Embryonic facial prominence (tissue), 1 donor: Measurements from ENCODE around the gene UBE2I.
"Not testable (repeated sequence)": the region's sequence is repeated elsewhere in the genome, so short reads cannot be mapped to it uniquely, and the experiment has no call there.

Experiments
- DNase-seq: peaks from one replicate; pipeline ENCODE4 v3.0.0-alpha.2; 2016; ENCODE audit errors: extremely low spot score

UBE2I gene

GRCh38 chr16:1314399-1315068 lies 5.1 kb downstream of the UBE2I start:
- DNase-seq: no peak

GRCh38 chr16:1315081-1316032 lies 5.9 kb downstream of the UBE2I start:
- no peak for DNase-seq

GRCh38 chr16:1316033-1316405 lies 6.6 kb downstream of the UBE2I start:
- DNase-seq: no peak

GRCh38 chr16:1317479-1318267 lies 8.2 kb downstream of the UBE2I start:
- DNase-seq: no peak

- DNase-seq: no peak
Measured at GRCh38 chr16:1318268-1318545, 8.8 kb downstream of the UBE2I start.

- DNase-seq: no peak
Measured at GRCh38 chr16:1319041-1319440, 9.6 kb downstream of the UBE2I start.

- DNase-seq: no peak
Measured at GRCh38 chr16:1320097-1320496, 10.7 kb downstream of the UBE2I start.

GRCh38 chr16:1320658-1321240 lies 11.3 kb downstream of the UBE2I start:
- no peak for DNase-seq

GRCh38 chr16:1322407-1322806 lies 13.0 kb downstream of the UBE2I start:
- no peak for DNase-seq

- no peak for DNase-seq
Measured at GRCh38 chr16:1323296-1324239, 14.1 kb downstream of the UBE2I start.

- DNase-seq: no peak
Measured at GRCh38 chr16:1324286-1324826, 14.9 kb downstream of the UBE2I start.

- DNase-seq: no peak
Measured at GRCh38 chr16:1325261-1325660, 15.8 kb downstream of the UBE2I start.

- DNase-seq: no peak
Measured at GRCh38 chr16:1325673-1326371, 16.4 kb downstream of the UBE2I start.

- DNase-seq: no peak
Measured at GRCh38 chr16:1326391-1326790, 17.0 kb downstream of the UBE2I start.

- no peak for DNase-seq
Measured at GRCh38 chr16:1326946-1327618, 17.6 kb downstream of the UBE2I start.

GRCh38 chr16:1327619-1327947 lies 18.1 kb downstream of the UBE2I start:
- no peak for DNase-seq

- DNase-seq: not testable (repeated sequence)
Measured at GRCh38 chr16:1328136-1328535, 18.7 kb downstream of the UBE2I start.

- DNase-seq: not testable (repeated sequence)
Measured at GRCh38 chr16:1328961-1329360, 19.5 kb downstream of the UBE2I start.

- DNase-seq: no peak
Measured at GRCh38 chr16:1330260-1330914, 21.0 kb downstream of the UBE2I start.
